ENCODE measurements around the gene COX14. TPM values are rescaled to one million over a fixed set of nuclear protein-coding genes. Genes with fewer than 3 reads are reported as not detected.
A peak's percentile ranks its signal among the peaks of the same experiment; 100 is the strongest.

Gene COX14
- total RNA-seq, 4 donors from 2014 or later: 32.1 to 68.7 (median 53.5) TPM

- Histone ChIP-seq H3K27ac (peak overlapping the region in 1 of 4 donors; percentile 25), H3K4me1 (peaks cover 10 to 49% (median 10%) of the 10 kb centered on the region in 3 donors), H3K4me3 (no peak overlapping the region), H3K9me3 (no peaks in the 10 kb centered on the region), H3K36me3 (peaks cover 7 to 66% (median 28%) of the 10 kb centered on the region in 3 donors), H3K27me3 (no peaks in the 10 kb centered on the region)
- WGBS, 2 donors: 35 to 39% methylated on average over 3 of the region's 3 CpGs
- DNase-seq: no peak
- TF ChIP-seq CTCF (IDR thresholded peaks at IDR 0.05) (no peak), POLR2A (IDR thresholded peaks at IDR 0.05) (no peak)
- intact Hi-C loops (cut with DNase I): loop anchor here (10.0 kb wide), 1 partner anchor 87 kb away; no protein-coding TSS in a partner anchor
Measured at GRCh38 chr12:50087995-50088394, 24.0 kb upstream of the COX14 start.

- Histone ChIP-seq H3K9me3 (no peaks in the 10 kb centered on the region), H3K4me1 (peaks cover 10 to 49% (median 10%) of the 10 kb centered on the region in 3 donors), H3K36me3 (peaks cover 11 to 74% (median 36%) of the 10 kb centered on the region in 3 donors), H3K27ac (peak overlapping the region in 1 of 4 donors; percentile 25), H3K4me3 (no peak overlapping the region), H3K27me3 (no peaks in the 10 kb centered on the region)
- 7 to 20% methylated on average over 3 of the region's 3 CpGs for WGBS, 2 donors
- no peak for TF ChIP-seq POLR2A (IDR thresholded peaks at IDR 0.05)
- TF ChIP-seq CTCF (IDR thresholded peaks at IDR 0.05): peak; percentile 67 to 80 (median 75)
- intact Hi-C loops (cut with DNase I): loop anchor here (10.0 kb wide), 1 partner anchor 86 kb away; no protein-coding TSS in a partner anchor
- DNase-seq: no peak
Measured at GRCh38 chr12:50088577-50089335, 23.3 kb upstream of the COX14 start.

- peaks cover 21 to 83% (median 46%) of the 10 kb centered on the region in 3 donors for H3K36me3 ChIP-seq
- intact Hi-C loops (cut with DNase I): loop anchor here (10.0 kb wide), 1 partner anchor 85 kb away; no protein-coding TSS in a partner anchor
- 91 to 92% methylated on average over 7 of the region's 7 CpGs for WGBS, 2 donors
Measured at GRCh38 chr12:50089730-50090129, 22.3 kb upstream of the COX14 start.

GRCh38 chr12:50090391-50090790 lies 21.6 kb upstream of the COX14 start:
- DNase-seq: no peak
- Histone ChIP-seq H3K4me3 (no peak overlapping the region), H3K36me3 (peaks cover 26 to 90% (median 52%) of the 10 kb centered on the region in 3 donors), H3K27me3 (no peaks in the 10 kb centered on the region), H3K9me3 (no peaks in the 10 kb centered on the region), H3K4me1 (peaks cover 5 to 40% (median 8%) of the 10 kb centered on the region in 3 donors), H3K27ac (no peak overlapping the region)
- 82 to 88% methylated on average over 5 of the region's 5 CpGs for WGBS, 2 donors
- intact Hi-C loops (cut with DNase I): no loop called here
- no peak for TF ChIP-seq POLR2A (IDR thresholded peaks at IDR 0.05)
- TF ChIP-seq CTCF (IDR thresholded peaks at IDR 0.05): no peak

More at GRCh38 chr12:50089730-50090129, 22.3 kb upstream of the COX14 start:
- H3K27me3 ChIP-seq: no peaks in the 10 kb centered on the region
- no peak overlapping the region for H3K27ac ChIP-seq
- no peak for DNase-seq
- peaks cover 5 to 40% (median 10%) of the 10 kb centered on the region in 3 donors for H3K4me1 ChIP-seq
- H3K4me3 ChIP-seq: no peak overlapping the region
- H3K9me3 ChIP-seq: no peaks in the 10 kb centered on the region
- TF ChIP-seq POLR2A (IDR thresholded peaks at IDR 0.05): no peak
- TF ChIP-seq CTCF (IDR thresholded peaks at IDR 0.05): no peak

GRCh38 chr12:50097952-50098351 lies 14.1 kb upstream of the COX14 start:
- DNase-seq: no peak
- Histone ChIP-seq H3K27ac (no peak overlapping the region), H3K27me3 (no peaks in the 10 kb centered on the region), H3K36me3 (peaks cover 51 to 88% (median 59%) of the 10 kb centered on the region in 3 donors), H3K9me3 (no peaks in the 10 kb centered on the region), H3K4me1 (peaks cover 6 to 12% (median 8%) of the 10 kb centered on the region in 3 donors), H3K4me3 (no peak overlapping the region)
- intact Hi-C loops (cut with DNase I): no loop called here
- 82 to 88% methylated on average over 5 to 6 of the region's 6 CpGs for WGBS, 2 donors
- no peak for TF ChIP-seq CTCF (IDR thresholded peaks at IDR 0.05)
- TF ChIP-seq POLR2A (IDR thresholded peaks at IDR 0.05): no peak
